Measurements from ENCODE around the gene LRRC75A.

GRCh38 chr17:16462070-16462864 is 29.7 kb downstream of the LRRC75A start:
- no peak for TF ChIP-seq PRRX2 (CRISPR knock-in tag; IDR thresholded peaks at IDR 0.05)
- TF ChIP-seq CTCF (IDR thresholded peaks at IDR 0.05): no peak
- no peak for TF ChIP-seq ZNF396 (CRISPR knock-in tag; IDR thresholded peaks at IDR 0.05; ENCODE audit: borderline replicate concordance)
- TF ChIP-seq FOXK1 (CRISPR knock-in tag; IDR thresholded peaks at IDR 0.05): no peak
- TF ChIP-seq CREB1 (CRISPR knock-in tag; IDR thresholded peaks at IDR 0.05): no peak
- no peak for TF ChIP-seq ZNF232 (CRISPR knock-in tag; IDR thresholded peaks at IDR 0.05)
